AG04449 (cell line): ENCODE data around the gene LMF2.
"Not testable (repeated sequence)": the region's sequence is repeated elsewhere in the genome, so short reads cannot be mapped to it uniquely, and the experiment has no call there.

Experiments
- CTCF ChIA-PET: fragments of 350-600 bp; formaldehyde crosslinking; extraction: SDS; loops from one replicate; lab custom pipeline; 2021; ENCODE audit warnings: antibody characterized with exemption; lab: Yijun Ruan, JAX
- POLR2A ChIA-PET: fragments of 400-600, 350-600 bp; formaldehyde crosslinking; extraction: SDS; loops from one replicate; lab custom pipeline; 2020; ENCODE audit warnings: antibody characterized with exemption, inconsistent platforms; lab: Yijun Ruan, JAX
- DNase-seq: peaks from one replicate; pipeline ENCODE4 v3.0.0-alpha.2; 2010; ENCODE audit warnings: low read depth, low spot score
- H3K4me3 ChIP-seq: 2 replicates; pipeline ENCODE4 v1.5.1; 2011; ENCODE audit warnings: low read depth, mild to moderate bottlenecking, control low read depth, low read length
- CTCF ChIP-seq: IDR thresholded peaks from one replicate; pipeline ENCODE4 v1.5.1; 2011; ENCODE audit warnings: mild to moderate bottlenecking, moderate library complexity, low read length, control low read depth, inconsistent platforms; ENCODE audit not compliant: insufficient read depth; ENCODE audit errors: missing control alignments

LMF2 gene

DNA sequence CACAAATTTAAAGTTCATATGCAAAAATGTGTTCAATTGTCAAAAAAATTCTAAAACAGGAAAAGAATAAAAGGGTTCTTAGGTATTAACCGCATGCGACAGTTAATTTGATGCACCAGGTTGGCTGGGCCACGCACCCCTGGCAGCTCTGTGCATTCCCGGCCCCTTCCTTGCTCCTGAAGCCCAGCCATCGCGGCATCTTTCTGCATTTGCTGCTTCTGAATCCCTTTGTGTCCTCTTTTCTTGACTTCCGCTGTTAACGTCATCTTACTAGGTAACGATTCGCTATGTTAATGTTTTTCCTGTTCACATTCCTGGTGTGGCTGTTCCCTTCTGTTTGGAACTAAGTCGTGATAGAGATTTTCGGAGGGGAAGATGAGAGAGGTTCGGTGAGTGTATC, 30.3 kb upstream of the LMF2 start:
- POLR2A ChIA-PET, result no interaction called here
- H3K4me3 ChIP-seq, result no peak overlapping the region
- no peak for TF ChIP-seq CTCF
- no peak for DNase-seq
- CTCF ChIA-PET, result interaction anchor here (1.0 to 3.4 kb wide), 4 partner anchors 12 to 158 kb away, joined by 3 to 21 read pairs (median 4); partner anchors contain the start of gene SCO2

- TF ChIP-seq CTCF, result no peak
- H3K4me3 ChIP-seq, result no peak overlapping the region
- ChIA-PET POLR2A (interaction anchor here (0.7 kb wide), 1 partner anchor 11 kb away, joined by 6 read pairs; the partner anchor contains the start of gene SCO2), CTCF (interaction anchor here (0.6 to 3.1 kb wide), 6 partner anchors 9 to 155 kb away, joined by 3 to 14 read pairs (median 3); partner anchors contain the start of genes SCO2 and SYCE3)
- no peak for DNase-seq
Measured at GRCh38 chr22:50536226-50536625, 28.7 kb upstream of the LMF2 start.

DNA sequence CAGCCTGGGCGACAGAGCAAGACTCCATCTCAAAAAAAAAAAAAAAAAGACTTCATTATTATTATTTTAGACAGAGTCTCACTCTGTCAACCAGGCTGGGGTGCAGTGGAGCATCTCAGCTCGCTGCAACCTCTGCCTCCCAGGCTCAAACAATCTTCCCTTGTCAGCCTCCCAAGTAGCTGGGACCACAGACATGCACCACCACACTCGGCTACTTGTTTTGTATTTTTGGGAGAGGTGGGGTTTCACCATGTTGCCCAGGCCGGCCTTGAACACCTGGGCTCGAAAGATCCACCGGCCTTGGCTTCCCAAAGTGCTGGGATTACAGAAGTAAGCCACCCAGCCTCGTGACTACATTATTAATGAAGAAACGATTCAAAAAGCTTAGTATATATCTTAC, 27.6 kb upstream of the LMF2 start:
- no peak for DNase-seq
- H3K4me3 ChIP-seq, result no peak overlapping the region
- POLR2A ChIA-PET, result no interaction called here
- CTCF ChIA-PET, result interaction anchor here (1.2 to 3.1 kb wide), 3 partner anchors 8 to 86 kb away, joined by 3 to 14 read pairs (median 4); partner anchors contain the start of gene SCO2
- TF ChIP-seq CTCF, result no peak

- DNase-seq, H3K4me3 ChIP-seq, POLR2A ChIA-PET: not testable (repeated sequence)
- CTCF ChIA-PET, result interaction anchor here (1.1 to 3.1 kb wide), 2 partner anchors 8 to 29 kb away, joined by 3 to 14 read pairs; partner anchors contain the start of genes SCO2 and SYCE3
Measured at GRCh38 chr22:50533856-50534711, 26.6 kb upstream of the LMF2 start.

DNA sequence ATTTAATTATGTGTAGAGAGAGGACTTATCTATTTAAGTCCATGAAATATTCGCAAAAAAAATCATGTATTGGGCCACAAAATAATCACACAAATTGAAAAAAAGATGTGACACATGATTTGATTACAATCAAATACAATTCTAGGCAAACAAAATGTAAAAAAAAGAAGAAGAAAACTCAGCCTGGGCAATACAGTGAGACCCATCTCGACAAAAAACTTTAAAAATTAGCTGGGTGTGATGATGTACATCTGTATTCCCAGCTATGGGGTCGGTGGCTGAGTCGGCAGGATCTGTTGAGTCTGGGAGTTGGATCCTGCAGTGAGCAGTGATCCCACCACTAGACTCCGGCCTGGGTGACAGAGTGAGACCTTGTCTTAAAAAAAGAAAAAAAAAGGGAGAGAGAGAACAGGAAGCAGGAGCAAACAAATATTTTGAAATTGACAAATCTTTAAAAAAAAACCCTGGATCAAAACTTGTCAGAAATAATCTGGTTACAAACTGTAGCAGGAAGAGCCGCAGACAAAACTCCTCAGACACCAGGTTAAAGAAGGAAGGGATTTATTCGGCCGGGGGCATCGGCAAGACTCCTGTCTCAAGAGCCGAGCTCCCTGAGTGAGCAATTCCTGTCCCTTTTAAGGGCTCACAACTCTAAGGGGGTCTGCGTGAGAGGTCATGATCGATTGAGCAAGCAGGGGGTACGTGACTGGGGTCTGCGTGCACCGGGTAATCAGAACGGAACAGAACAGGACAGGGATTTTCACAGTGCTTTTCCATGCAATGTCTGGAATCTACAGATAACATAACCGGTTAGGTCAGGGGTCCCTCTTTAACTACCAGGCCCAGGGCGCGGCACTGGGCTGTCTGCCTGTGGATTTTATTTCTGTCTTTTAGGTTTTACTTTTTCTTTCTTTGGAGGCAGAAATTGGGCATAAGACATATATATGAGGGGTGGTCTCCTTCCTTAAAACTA, 25.6 kb upstream of the LMF2 start:
- ChIA-PET POLR2A (no interaction called here), CTCF (interaction anchor here (1.0 to 1.1 kb wide), 2 partner anchors 9 to 30 kb away, joined by 3 read pairs; partner anchors contain the start of gene SYCE3)
- no peak for TF ChIP-seq CTCF
- no peak overlapping the region for H3K4me3 ChIP-seq
- no peak for DNase-seq

DNA sequence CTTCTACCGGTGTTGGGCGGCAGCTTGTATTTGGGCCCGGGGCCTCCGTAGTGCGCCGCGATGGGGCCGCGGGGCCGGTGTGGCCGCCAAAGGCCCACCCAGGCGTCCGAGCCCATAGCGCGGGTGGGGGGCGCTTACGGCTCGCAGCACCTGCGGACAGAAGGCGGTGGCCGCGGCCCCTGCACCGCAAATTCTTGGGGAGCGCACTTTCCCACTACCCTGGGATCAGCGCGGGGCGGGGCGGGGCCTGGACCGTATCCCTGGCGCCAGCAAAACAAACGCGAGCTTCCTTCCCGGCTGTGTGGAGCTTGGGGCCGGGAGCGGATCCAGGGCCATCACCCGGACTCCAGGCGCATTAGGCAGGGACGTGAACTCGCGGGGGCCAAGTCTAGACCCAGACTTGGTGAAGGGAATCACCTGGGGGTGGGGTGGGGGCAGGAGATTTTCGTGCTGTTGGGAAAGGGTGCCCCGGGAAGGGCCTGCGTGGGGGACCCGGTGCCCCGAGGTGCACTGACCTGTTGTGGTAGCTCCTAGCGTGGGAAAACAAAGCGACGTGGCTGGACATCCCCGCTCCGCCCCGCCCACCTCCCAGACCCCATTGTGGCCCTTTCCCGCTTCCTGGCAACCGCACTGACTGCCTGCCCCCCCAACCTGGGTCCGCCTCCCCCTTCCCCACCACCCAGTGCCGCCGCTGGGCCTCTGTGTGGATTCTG, 24.6 kb upstream of the LMF2 start:
- CTCF ChIA-PET, result interaction anchor here (1.0 to 1.3 kb wide), 2 partner anchors 10 to 89 kb away, joined by 3 to 6 read pairs; no protein-coding TSS in a partner anchor
- POLR2A ChIA-PET, result no interaction called here
- DNase-seq, result no peak
- no peak for TF ChIP-seq CTCF
- peak overlapping the region; percentile 44 for H3K4me3 ChIP-seq
